Embryonic facial prominence (tissue), 1 donor: ENCODE data around the gene OTP.

Source experiments
- DNase-seq: peaks from one replicate; pipeline ENCODE4 v3.0.0-alpha.2; 2016; ENCODE audit errors: extremely low spot score

OTP gene

DNA sequence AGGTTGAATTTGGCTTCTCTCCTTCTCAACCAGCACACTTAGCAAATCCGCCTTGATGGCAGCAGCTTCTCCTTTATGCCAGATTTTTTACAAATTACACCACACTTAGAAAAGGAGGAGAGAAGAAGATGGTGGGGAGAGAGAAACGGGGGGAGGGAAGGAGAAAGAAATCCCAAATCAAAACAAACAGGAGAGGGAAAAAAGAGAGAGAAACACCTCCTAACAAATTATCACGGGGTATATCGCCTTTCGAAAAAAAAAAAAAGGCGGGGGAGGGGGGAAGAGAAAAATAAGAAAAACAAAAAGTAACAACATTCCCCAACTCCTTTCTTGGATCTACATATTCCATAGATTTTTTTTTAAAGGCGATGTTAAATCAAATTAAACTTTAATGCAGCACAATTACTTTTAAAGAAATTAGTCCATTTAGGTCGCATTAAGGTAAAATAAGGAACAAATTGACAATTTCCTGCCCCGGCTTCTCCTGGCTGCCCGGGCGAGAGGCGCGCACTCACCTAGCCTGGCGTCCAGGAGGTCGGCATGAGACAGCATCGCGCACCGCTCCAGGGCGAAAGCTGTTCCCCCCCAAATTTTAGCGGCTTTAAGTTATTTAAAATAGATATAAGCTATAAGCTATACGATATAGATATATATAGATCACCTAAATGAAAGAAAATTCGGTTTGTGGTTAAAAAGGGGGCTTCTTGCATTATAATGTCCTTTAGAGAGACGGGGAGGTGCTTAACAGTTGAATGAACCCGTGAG is at the start of gene OTP:
OTP (minus strand) TSS at position 716 of the 765 bp plus-strand sequence; CDS start at position 552, 164 bp downstream.
- no peak for DNase-seq

- DNase-seq: no peak
These were observed 44.7 kb upstream of the OTP start for GRCh38 chr5:77683171-77683732.

- DNase-seq: no peak
These were observed 32.0 kb upstream of the OTP start for GRCh38 chr5:77670526-77670925.

- no peak for DNase-seq
These were observed 31.2 kb upstream of the OTP start for GRCh38 chr5:77669677-77670076.

GRCh38 chr5:77663090-77663863 is 24.8 kb upstream of the OTP start:
- DNase-seq: no peak

GRCh38 chr5:77662635-77663034 is 24.1 kb upstream of the OTP start:
- no peak for DNase-seq

- DNase-seq: no peak
These were observed 20.1 kb upstream of the OTP start for GRCh38 chr5:77658662-77659061.

- DNase-seq: no peak
These were observed 12.8 kb upstream of the OTP start for GRCh38 chr5:77651343-77651742.

- no peak for DNase-seq
These were observed 12.2 kb upstream of the OTP start for GRCh38 chr5:77650686-77651085.

DNA sequence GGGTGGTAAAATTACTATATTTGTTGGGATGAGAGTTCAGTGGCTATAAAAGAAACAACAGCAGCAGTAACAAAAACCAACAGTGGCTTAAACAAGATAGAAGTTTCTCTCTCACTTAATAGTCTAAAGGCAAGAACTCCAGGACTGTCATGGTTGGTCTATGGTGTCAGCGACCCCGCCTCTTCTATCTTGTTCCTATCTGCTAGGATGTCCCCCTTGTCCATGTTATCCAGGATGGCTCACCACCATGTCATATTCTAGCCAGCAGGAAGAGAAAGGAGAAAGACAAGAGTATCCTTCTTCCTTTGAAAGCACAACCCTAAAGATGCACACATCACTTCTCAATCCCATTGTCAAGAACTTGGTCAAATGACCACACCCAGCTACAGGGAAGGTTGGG is 11.3 kb upstream of the OTP start:
- DNase-seq: no peak

DNA sequence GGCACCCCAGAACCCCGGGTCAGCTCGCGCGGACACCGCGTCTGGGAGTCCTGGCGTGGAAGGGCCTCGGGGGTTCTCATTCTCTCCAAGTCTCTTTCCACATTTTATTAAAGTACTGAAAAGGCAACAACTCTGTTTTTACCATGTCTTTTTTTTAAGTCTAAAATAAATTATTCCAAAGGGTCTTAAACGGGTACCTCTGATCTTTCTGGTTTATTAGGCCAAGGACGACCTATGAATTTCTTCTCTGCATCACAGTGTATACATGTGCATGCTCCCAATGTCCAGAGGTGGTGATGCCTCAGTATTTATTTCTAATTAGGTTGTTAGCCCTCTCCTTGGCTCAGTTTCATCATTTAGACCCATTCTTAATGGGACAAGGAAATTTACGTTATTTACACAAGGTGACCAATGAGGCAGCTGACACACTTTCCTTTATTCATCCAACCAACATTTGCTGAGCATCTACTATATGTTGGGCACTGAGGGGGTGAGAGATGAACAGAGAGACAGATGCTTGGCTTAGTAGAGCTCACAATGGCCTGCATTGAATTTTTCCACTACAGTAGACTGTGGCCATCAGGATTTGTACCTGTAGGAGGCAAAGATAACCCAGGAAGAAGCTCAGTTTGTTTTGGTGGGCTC is 7.6 kb upstream of the OTP start:
- no peak for DNase-seq

- no peak for DNase-seq
These were observed 6.9 kb upstream of the OTP start for GRCh38 chr5:77645158-77645994.

GRCh38 chr5:77644371-77645157 is 6.1 kb upstream of the OTP start:
- no peak for DNase-seq

- DNase-seq: no peak
These were observed 5.3 kb upstream of the OTP start for GRCh38 chr5:77643654-77644370.

DNA sequence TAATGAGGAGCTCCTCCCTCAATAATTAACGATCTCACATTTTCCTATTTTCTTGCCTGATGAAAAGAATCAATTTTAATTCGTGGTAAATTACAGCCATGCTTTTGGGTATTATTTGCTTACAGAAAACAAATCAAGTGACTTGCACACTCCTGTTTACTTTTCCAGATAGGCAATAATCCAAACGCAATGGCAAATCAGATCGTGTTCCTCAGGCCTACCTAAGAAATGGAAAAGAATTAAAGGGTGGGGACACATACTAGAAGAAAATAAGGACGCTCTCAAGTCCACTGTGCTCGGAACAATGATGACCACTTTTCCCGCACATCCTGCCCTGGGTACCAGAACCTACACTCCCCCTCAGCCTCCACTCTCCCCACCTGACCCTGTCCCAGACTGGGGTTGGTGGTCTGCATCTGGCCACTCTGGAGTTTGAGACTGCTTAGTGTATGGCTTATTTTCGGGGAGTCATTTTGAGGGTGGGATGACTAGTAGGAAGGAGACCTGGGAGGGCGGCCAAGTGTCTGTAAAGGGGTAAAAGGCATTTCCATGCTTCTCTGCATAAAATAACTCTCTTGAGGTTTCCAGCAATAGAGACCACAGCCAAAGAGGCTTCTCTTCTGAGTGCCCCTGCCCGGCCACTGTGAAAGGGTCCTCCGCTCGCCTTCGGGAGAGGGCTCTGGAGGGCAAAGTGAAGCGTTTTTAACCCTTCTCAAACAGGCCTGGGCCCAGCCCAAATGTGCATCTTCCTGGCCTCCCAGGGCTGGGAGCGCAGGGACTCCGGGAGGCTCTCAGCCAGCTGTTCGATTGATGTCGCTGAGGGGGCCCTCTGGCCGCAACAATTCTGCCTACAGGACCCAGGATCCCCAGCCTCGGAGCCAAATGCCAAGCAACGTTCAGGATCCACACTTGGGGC is 4.5 kb upstream of the OTP start:
- DNase-seq: no peak

- no peak for DNase-seq
These were observed 3.6 kb upstream of the OTP start for GRCh38 chr5:77641963-77642737.

- DNase-seq: no peak
These were observed 3.0 kb upstream of the OTP start for GRCh38 chr5:77641397-77641943.
